GM23248 (cell line): ENCODE results near the gene GPR162. TPM values are rescaled to one million over a fixed set of nuclear protein-coding genes. Genes with fewer than 3 reads are reported as not detected.

ENCODE experiments used
- DNase-seq: peaks from one replicate; pipeline ENCODE4 v3.0.0-alpha.2; 2015
- H2AFZ ChIP-seq: fragments of 200-600 bp; sonication (generic); 2 replicates; pipeline ENCODE4 v1.6.1; 2016; ENCODE audit warnings: antibody characterized with exemption
- H3F3A ChIP-seq: fragments of 200-600 bp; sonication (generic); 2 replicates; pipeline ENCODE4 v1.6.1; 2016; ENCODE audit warnings: mild to moderate bottlenecking, antibody characterized with exemption, mixed run types; ENCODE audit not compliant: insufficient read depth
- H3K27ac ChIP-seq: fragments of 200-600 bp; sonication (generic); 2 replicates; pipeline ENCODE4 v1.5.1; 2016; ENCODE audit warnings: mild to moderate bottlenecking
- H3K27me3 ChIP-seq: fragments of 200-600 bp; sonication (generic); replicated peaks from 2 replicates; pipeline ENCODE4 v1.6.1; 2016; ENCODE audit warnings: mild to moderate bottlenecking; ENCODE audit not compliant: insufficient read depth
- H3K36me3 ChIP-seq: fragments of 200-600 bp; sonication (generic); 2 replicates; pipeline ENCODE4 v1.6.1; 2016; ENCODE audit warnings: low read depth, mild to moderate bottlenecking
- H3K4me1 ChIP-seq: fragments of 200-600 bp; sonication (generic); 2 replicates; pipeline ENCODE4 v1.6.1; 2016; ENCODE audit warnings: mild to moderate bottlenecking; ENCODE audit not compliant: insufficient read depth
- H3K4me2 ChIP-seq: fragments of 200-600 bp; sonication (generic); one replicate; pipeline ENCODE4 v1.6.1; 2016; ENCODE audit warnings: mild to moderate bottlenecking; ENCODE audit not compliant: unreplicated experiment
- H3K4me3 ChIP-seq: fragments of 200-600 bp; sonication (generic); 2 replicates; pipeline ENCODE4 v1.5.1; 2016; ENCODE audit warnings: mild to moderate bottlenecking
- H3K79me2 ChIP-seq: fragments of 200-600 bp; sonication (generic); 2 replicates; pipeline ENCODE4 v1.6.1; 2016; ENCODE audit warnings: mild to moderate bottlenecking; ENCODE audit not compliant: insufficient read depth
- H3K9ac ChIP-seq: fragments of 200-600 bp; sonication (generic); 2 replicates; pipeline ENCODE4 v1.6.1; 2016; ENCODE audit warnings: mild to moderate bottlenecking
- H3K9me2 ChIP-seq: fragments of 200-600 bp; sonication (generic); 2 replicates; pipeline ENCODE4 v1.6.1; 2016; ENCODE audit warnings: mixed run types, mild to moderate bottlenecking, moderate library complexity; ENCODE audit not compliant: insufficient read depth
- H3K9me3 ChIP-seq: fragments of 200-600 bp; sonication (generic); one replicate; pipeline ENCODE4 v1.6.1; 2017; ENCODE audit warnings: low read depth
- H4K20me1 ChIP-seq: fragments of 200-600 bp; sonication (generic); 2 replicates; pipeline ENCODE4 v1.6.0; 2016; ENCODE audit not compliant: insufficient read depth
- EZH2 ChIP-seq: fragments of 200-600 bp; sonication (generic); IDR thresholded peaks from 2 replicates; pipeline ENCODE4 v1.6.1; 2018; ENCODE audit warnings: antibody characterized with exemption, mild to moderate bottlenecking; ENCODE audit not compliant: insufficient read depth, poor library complexity, severe bottlenecking
- EZH2phosphoT487 ChIP-seq: fragments of 200-600 bp; sonication (generic); IDR thresholded peaks from 2 replicates; pipeline ENCODE4 v1.6.1; 2018; ENCODE audit warnings: antibody characterized with exemption, moderate library complexity, mild to moderate bottlenecking, low read depth; ENCODE audit not compliant: insufficient read depth
- WGBS, 2 experiments: methylation state at CpG; one replicate each; pipeline ENCODE4 v1.1.6; 2015 to 2017; ENCODE audit warnings: low lambda C conversion rate in 2 of 2, low coverage in 1 of 2; ENCODE audit errors: missing lambda C conversion rate in 2 of 2; 5-methylcytosine and 5-hydroxymethylcytosine counted together
- in situ Hi-C: fragments of 300-500 bp; cut with MboI; formaldehyde crosslinking; loops from 2 replicates; pipeline ENCODE4 v1.15.0; 2020
- polyA plus RNA-seq: library from polyadenylated mRNA; unstranded; fragments of >200 nt; fragmentation: Nextera tagmentation; extraction: Ambion mirVana; gene quantifications from 2 replicates; pipeline ENCODE4 v1.2.1, GENCODE V29; 2016
- total RNA-seq: library from RNA; depleted of rRNA; stranded (reverse); fragments of >200 nt; shearing (Covaris generic); gene quantifications from 2 replicates; pipeline ENCODE4 v1.2.3, GENCODE V29; 2014

GPR162 gene
- total and polyA plus RNA-seq, 2 experiments from 2014 or later = 0.21 to 2.8 TPM

DNA sequence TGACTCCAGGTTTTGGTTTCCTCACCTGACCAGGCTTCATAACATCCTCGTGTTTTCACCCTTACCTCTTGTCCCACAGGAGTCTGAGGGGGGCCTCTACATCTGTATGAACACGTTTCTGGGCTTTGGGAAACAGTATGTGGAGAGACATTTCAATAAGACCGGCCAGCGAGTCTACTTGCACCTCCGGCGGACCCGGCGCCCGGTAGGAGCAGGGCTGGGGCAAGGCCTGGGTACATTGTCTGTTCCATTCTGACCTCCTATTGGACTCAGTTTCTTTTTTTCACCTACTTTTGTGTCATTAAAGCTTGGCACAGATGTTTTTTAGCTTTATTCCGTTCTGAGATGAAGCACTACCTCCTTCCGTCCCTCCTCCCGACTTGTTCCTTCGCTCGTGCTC is 33.7 kb downstream of the GPR162 start:
- WGBS, 2 experiments = 92 to 94% methylated on average over 14 of the region's 14 CpGs

DNA sequence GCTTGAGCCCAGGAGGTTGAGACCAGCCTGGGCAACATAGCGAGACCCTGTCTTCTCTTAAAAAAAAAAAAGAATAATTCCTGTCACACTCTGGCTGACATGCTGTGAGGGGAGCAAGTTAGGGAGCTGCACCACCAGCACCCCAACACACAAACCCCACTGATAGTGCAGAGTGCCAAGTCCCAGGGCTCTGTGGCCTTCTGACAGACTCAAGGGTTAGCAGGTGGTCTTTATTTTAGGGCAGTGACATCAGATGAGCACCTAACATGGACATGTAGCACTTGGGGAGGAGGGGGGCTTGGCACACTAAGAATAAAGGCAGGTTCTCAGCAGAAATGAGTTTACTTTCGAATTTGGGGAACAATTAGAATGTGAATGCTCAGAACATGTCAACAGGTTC is 37.2 kb downstream of the GPR162 start:
- H3K9me2 ChIP-seq = no peaks in the 10 kb centered on the region
- H3F3A ChIP-seq = peaks cover 9% of the 10 kb centered on the region
- H3K4me1 ChIP-seq = peaks cover 7% of the 10 kb centered on the region
- no peak overlapping the region for H3K27ac ChIP-seq
- no peak overlapping the region for H3K4me2 ChIP-seq
- no peak overlapping the region for H3K4me3 ChIP-seq
- no peaks in the 10 kb centered on the region for H4K20me1 ChIP-seq
- peaks cover 45% of the 10 kb centered on the region for H3K79me2 ChIP-seq
- in situ Hi-C loops = no loop called here
- H3K27me3 ChIP-seq = no peaks in the 10 kb centered on the region
- H3K36me3 ChIP-seq = peaks cover 47% of the 10 kb centered on the region
- H2AFZ ChIP-seq = no peak overlapping the region
- no peak for TF ChIP-seq EZH2
- TF ChIP-seq EZH2phosphoT487 = no peak
- H3K9ac ChIP-seq = no peak overlapping the region
- DNase-seq = no peak
- H3K9me3 ChIP-seq = no peaks in the 10 kb centered on the region
- WGBS, 2 experiments = 100% methylated on average over 2 of the region's 2 CpGs

More for the DNA sequence above, 33.7 kb downstream of the GPR162 start:
- Histone ChIP-seq H3K9me2 (no peaks in the 10 kb centered on the region), H3K4me1 (peaks cover 14% of the 10 kb centered on the region), H4K20me1 (no peaks in the 10 kb centered on the region), H3K9ac (no peak overlapping the region), H3K4me2 (no peak overlapping the region), H3K9me3 (no peaks in the 10 kb centered on the region), H3K4me3 (no peak overlapping the region), H2AFZ (no peak overlapping the region), H3F3A (peaks cover 17% of the 10 kb centered on the region), H3K27ac (no peak overlapping the region), H3K27me3 (no peaks in the 10 kb centered on the region), H3K79me2 (peaks cover 57% of the 10 kb centered on the region), H3K36me3 (peaks cover 29% of the 10 kb centered on the region; the same call in 1 of the 2 replicates)
- no peak for TF ChIP-seq EZH2phosphoT487
- TF ChIP-seq EZH2 = no peak
- no peak for DNase-seq
- in situ Hi-C loops = no loop called here

DNA sequence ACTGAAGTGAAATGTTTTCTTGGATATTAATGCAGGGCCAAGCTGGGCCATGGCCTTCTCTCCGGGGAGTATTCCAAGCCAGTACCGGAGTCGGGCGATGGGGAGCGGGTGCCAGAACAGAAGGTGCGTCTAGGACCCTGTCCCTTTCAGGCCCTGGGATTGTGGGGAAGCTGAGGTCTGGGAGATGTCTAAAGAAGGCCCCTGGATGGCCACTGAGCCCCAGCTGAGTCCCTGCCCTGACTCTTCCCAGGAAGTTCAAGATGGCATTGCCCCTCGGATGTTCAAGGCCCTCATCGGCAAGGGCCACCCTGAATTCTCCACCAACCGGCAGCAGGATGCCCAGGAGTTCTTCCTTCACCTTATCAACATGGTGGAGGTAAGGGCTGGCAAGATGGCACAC is 38.5 kb downstream of the GPR162 start:
- Histone ChIP-seq H3K27me3 (no peaks in the 10 kb centered on the region), H4K20me1 (no peaks in the 10 kb centered on the region), H3K9me2 (no peaks in the 10 kb centered on the region), H3K9ac (no peak overlapping the region), H3K27ac (no peak overlapping the region), H3K79me2 (peaks cover 32% of the 10 kb centered on the region), H3K36me3 (peaks cover 47% of the 10 kb centered on the region), H3K9me3 (no peaks in the 10 kb centered on the region), H3K4me1 (no peaks in the 10 kb centered on the region), H3F3A (peaks cover 4% of the 10 kb centered on the region; the same call in 1 of the 2 replicates), H3K4me3 (no peak overlapping the region), H2AFZ (no peak overlapping the region), H3K4me2 (no peak overlapping the region)
- DNase-seq = no peak
- in situ Hi-C loops = no loop called here
- TF ChIP-seq EZH2 (no peak), EZH2phosphoT487 (no peak)
- whole genome bisulfite sequencing, 2 experiments = 95 to 96% methylated on average over 9 of the region's 9 CpGs

DNA sequence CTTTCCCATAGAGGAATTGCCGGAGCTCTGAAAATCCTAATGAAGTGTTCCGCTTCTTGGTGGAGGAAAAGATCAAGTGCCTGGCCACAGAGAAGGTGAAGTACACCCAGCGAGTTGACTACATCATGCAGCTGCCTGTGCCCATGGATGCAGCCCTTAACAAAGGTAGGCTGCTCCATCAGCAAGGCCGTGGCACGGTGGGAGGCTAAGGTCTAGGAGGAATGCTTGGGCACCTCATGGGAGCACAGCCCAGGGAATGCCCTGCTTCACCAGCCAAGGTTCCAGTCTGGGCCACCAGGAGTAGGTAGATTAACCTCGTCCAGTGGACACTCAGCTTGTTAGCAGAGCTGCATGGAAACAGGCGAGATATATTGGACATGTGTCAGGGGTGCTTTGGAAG is 39.3 kb downstream of the GPR162 start:
- WGBS, 2 experiments = 91 to 92% methylated on average over 7 of the region's 7 CpGs
- no peak overlapping the region for H3K4me2 ChIP-seq
- H3K27me3 ChIP-seq = no peaks in the 10 kb centered on the region
- H3K4me3 ChIP-seq = no peak overlapping the region
- no peak overlapping the region for H3K27ac ChIP-seq
- peaks cover 24% of the 10 kb centered on the region for H3K79me2 ChIP-seq
- H3K36me3 ChIP-seq = peaks cover 47% of the 10 kb centered on the region
- no peak for DNase-seq
- in situ Hi-C loops = no loop called here
- no peaks in the 10 kb centered on the region for H3K9me3 ChIP-seq
- H4K20me1 ChIP-seq = no peaks in the 10 kb centered on the region
- no peak for TF ChIP-seq EZH2phosphoT487
- no peak for TF ChIP-seq EZH2
- H3K4me1 ChIP-seq = no peaks in the 10 kb centered on the region
- H3K9me2 ChIP-seq = no peaks in the 10 kb centered on the region
- H2AFZ ChIP-seq = no peak overlapping the region
- H3F3A ChIP-seq = peaks cover 4% of the 10 kb centered on the region; the same call in 1 of the 2 replicates
- no peak overlapping the region for H3K9ac ChIP-seq

DNA sequence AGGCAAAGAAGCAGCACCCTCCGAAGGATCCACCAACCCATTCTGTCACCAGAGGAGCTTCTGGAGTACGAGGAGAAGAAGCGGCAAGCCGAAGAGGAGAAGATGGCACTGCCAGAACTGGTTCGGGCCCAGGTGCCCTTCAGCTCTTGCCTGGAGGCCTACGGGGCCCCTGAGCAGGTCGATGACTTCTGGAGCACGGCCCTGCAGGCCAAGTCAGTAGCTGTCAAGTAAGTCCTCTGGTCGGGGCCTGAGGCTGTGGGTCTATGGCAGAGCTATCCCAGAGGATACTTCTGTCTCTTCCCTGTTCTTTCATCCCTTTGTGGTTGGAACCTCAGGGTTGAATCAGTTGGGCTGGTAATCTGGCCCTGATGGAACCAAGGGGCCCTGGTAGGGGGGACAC is 39.8 kb downstream of the GPR162 start:
- no peak overlapping the region for H3K27ac ChIP-seq
- H3F3A ChIP-seq = peaks cover 4% of the 10 kb centered on the region; the same call in 1 of the 2 replicates
- in situ Hi-C loops = no loop called here
- no peak overlapping the region for H3K9ac ChIP-seq
- H3K4me1 ChIP-seq = no peaks in the 10 kb centered on the region
- TF ChIP-seq EZH2 (no peak), EZH2phosphoT487 (no peak)
- H2AFZ ChIP-seq = no peak overlapping the region
- no peaks in the 10 kb centered on the region for H3K27me3 ChIP-seq
- DNase-seq = no peak
- 96 to 99% methylated on average over 9 of the region's 9 CpGs for WGBS, 2 experiments
- no peaks in the 10 kb centered on the region for H3K9me3 ChIP-seq
- H3K4me2 ChIP-seq = no peak overlapping the region
- no peaks in the 10 kb centered on the region for H4K20me1 ChIP-seq
- peaks cover 47% of the 10 kb centered on the region for H3K36me3 ChIP-seq
- H3K4me3 ChIP-seq = no peak overlapping the region
- peaks cover 19% of the 10 kb centered on the region for H3K79me2 ChIP-seq
- no peaks in the 10 kb centered on the region for H3K9me2 ChIP-seq
